Effector memory CD4-positive, alpha-beta T cell (primary cell): ENCODE measurements around the gene IGSF21.
"Not testable (repeated sequence)": the region's sequence is repeated elsewhere in the genome, so short reads cannot be mapped to it uniquely, and the experiment has no call there.

Experiments used
- DNase-seq, 3 donors: peaks; one replicate each; pipeline ENCODE4 v3.0.0-alpha.2; 2020
- H3K27ac ChIP-seq: 2 replicates; pipeline ENCODE4 v1.7.0; 2013; ENCODE audit warnings: mild to moderate bottlenecking, low read length, moderate library complexity; ENCODE audit not compliant: insufficient read depth, poor library complexity, severe bottlenecking
- H3K27me3 ChIP-seq: replicated peaks from 2 replicates; pipeline ENCODE4 v1.7.0; 2013; ENCODE audit warnings: mild to moderate bottlenecking, low read length; ENCODE audit not compliant: insufficient read depth, control insufficient read depth, poor library complexity, severe bottlenecking
- H3K36me3 ChIP-seq: 2 replicates; pipeline ENCODE4 v1.7.0; 2013; ENCODE audit warnings: mild to moderate bottlenecking, low read length, moderate library complexity; ENCODE audit not compliant: control insufficient read depth, insufficient read depth
- H3K4me1 ChIP-seq: 2 replicates; pipeline ENCODE4 v1.7.0; 2013; ENCODE audit warnings: low read length, mild to moderate bottlenecking; ENCODE audit not compliant: control insufficient read depth, insufficient read depth, poor library complexity, severe bottlenecking
- H3K4me3 ChIP-seq: 2 replicates; pipeline ENCODE4 v1.7.0; 2013; ENCODE audit warnings: low read length, low read depth, mild to moderate bottlenecking; ENCODE audit not compliant: insufficient read depth, poor library complexity, severe bottlenecking
- H3K9me3 ChIP-seq: 2 replicates; pipeline ENCODE4 v1.7.0; 2013; ENCODE audit warnings: mild to moderate bottlenecking, low read length, moderate library complexity; ENCODE audit not compliant: control insufficient read depth

Gene IGSF21

DNA sequence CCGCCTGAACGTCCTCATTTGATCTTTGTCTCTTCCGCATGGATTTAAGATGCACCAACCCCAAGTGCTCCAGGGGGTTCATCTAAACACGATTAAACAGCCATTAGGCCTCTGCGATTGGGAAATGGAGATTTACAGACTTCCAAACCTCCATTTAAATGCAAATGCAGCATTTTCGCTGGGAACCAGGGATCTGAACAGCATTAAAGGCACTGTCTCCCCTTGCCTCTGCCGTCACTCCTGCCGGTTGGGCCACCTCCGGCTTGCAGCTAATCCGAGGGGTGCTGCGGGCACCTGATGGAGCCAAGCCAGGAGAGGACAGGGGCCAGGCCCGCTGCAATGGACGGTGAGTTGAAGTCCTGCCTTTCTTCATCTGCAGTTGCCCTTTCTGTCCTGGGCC, 302.8 kb downstream of the IGSF21 start:
- Histone ChIP-seq H3K27me3 (no peaks in the 10 kb centered on the region), H3K4me1 (no peaks in the 10 kb centered on the region), H3K36me3 (no peaks in the 10 kb centered on the region), H3K9me3 (no peaks in the 10 kb centered on the region), H3K4me3 (no peak overlapping the region), H3K27ac (no peak overlapping the region)
- no peak for DNase-seq

DNA sequence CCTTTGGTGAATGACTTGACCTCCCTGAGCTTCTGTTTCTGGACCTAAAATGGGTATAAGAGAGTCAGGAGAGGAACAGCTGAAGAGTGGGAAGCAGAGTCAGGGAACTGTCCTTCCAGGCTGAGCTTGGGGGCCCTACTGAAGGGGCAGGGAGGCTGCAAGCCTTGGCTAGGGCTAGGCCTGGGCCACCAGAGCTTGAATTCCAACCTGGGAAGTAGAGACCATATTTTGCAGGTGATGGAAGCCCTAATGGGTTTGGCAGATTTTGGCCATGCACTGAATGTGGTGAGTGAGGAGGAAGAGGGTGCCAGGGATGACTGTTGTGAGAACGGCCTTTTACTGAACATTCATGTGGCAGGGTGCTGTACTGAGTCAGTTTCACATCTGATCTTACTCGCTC, 303.7 kb downstream of the IGSF21 start:
- Histone ChIP-seq H3K27me3 (no peaks in the 10 kb centered on the region), H3K9me3 (no peaks in the 10 kb centered on the region), H3K27ac (no peak overlapping the region), H3K36me3 (no peaks in the 10 kb centered on the region), H3K4me1 (no peaks in the 10 kb centered on the region), H3K4me3 (no peak overlapping the region)
- no peak for DNase-seq

DNA sequence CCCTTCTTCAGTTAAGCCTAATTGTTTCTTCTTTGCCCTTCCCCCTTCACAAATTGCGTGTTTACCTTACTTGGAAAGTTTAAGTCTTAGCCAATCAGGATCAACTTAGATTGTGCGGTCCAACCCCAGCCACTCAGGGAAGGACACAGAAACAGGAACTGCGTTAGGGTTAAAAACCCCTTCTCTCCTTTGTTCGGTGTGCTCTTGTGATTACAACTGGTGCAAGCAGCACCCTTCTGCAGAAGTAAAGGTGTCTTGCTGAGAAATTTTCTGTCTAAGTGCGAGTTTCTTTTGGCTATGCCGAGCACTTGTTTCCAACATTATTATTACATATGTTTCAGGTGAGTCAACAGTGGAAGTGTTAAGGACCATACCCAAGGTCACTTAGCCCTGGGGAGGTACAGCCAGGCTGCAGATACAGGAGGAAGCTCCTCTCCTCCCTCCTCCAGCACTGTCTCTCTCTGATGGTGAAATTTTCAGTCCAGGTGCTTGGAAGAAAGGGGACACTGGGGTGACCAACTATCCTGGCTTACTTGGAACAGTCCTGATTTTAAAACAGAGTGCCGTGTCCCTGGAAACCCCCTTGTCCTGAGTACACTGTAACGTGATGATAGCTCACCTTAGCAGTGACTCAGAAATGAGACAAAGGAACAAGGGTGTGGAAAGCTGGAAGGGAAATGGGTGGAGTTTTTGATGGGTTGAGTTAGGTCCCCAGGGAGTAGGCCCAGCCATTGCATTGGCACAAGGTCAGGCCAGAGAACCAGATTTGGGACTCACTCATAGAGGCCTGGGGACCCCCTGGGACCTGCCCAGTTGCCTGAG, 304.4 kb downstream of the IGSF21 start:
- Histone ChIP-seq H3K4me3 (no peak overlapping the region), H3K4me1 (no peaks in the 10 kb centered on the region), H3K27me3 (no peaks in the 10 kb centered on the region), H3K9me3 (no peaks in the 10 kb centered on the region), H3K27ac (no peak overlapping the region), H3K36me3 (no peaks in the 10 kb centered on the region)
- DNase-seq: no peak

DNA sequence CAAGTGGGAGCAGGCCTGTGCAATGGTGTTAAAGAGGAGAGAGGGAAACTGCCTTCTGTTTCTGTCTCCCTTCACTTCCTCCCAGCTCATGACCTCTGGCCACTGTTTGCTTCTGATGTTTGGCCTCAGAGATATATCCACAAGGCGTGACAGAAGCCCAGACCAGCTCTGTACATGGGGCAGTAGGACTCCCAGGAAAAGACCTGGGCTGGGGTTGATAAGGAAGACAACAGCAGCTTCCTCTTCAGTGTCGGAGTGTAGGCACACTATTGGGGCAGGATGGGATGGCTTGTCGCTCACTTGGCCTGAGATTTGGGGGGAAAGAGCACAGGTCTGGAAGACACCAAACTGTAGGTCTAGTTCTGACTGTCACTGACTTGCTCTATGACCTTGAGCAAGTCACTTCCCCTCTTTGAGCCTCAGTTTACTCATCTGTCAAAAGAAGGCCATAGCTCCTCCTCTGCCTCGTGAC, 305.3 kb downstream of the IGSF21 start:
- DNase-seq: no peak
- H3K27ac ChIP-seq: no peak overlapping the region
- no peak overlapping the region for H3K4me3 ChIP-seq
- H3K36me3 ChIP-seq: no peaks in the 10 kb centered on the region
- H3K9me3 ChIP-seq: no peaks in the 10 kb centered on the region
- no peaks in the 10 kb centered on the region for H3K27me3 ChIP-seq
- no peaks in the 10 kb centered on the region for H3K4me1 ChIP-seq

DNA sequence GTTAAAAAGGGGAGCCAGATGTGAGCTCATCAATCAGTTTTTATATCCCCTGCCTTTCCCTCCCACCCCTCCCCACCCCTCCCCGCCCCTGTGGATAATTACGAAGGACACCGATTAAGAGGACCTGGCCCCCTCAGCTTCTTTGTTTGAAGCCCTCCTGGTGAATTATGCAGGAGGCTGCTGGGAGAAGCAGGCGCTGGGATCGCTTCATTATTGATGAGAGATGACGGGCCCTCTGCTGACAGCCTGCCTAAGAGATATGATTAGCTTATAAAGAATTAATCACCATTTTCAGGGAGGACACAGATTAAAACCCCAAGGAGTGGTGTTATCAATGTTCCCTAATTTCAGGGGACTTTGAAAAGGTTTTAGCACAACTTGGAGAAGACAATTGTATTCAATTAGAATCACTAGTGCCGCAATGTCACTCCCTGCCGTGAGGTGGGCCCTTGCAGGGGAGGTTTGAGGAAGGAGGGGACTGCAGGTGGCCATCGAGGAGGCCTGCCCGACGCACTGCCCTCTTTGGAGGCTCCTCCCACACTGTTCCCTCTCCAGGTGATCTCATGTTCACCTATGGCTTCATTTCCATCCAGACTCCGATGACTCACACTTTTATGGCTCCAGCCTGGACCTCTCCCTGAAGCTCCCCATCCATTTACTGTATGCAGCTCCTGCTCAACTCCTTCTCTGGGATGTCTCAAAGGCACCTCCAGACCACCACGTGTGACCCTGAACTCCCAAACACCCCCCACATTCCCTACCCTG, 306.1 kb downstream of the IGSF21 start:
- H3K4me1 ChIP-seq: no peaks in the 10 kb centered on the region
- no peaks in the 10 kb centered on the region for H3K27me3 ChIP-seq
- no peak overlapping the region for H3K27ac ChIP-seq
- H3K4me3 ChIP-seq: no peak overlapping the region
- DNase-seq: no peak
- H3K36me3 ChIP-seq: no peaks in the 10 kb centered on the region
- no peaks in the 10 kb centered on the region for H3K9me3 ChIP-seq

DNA sequence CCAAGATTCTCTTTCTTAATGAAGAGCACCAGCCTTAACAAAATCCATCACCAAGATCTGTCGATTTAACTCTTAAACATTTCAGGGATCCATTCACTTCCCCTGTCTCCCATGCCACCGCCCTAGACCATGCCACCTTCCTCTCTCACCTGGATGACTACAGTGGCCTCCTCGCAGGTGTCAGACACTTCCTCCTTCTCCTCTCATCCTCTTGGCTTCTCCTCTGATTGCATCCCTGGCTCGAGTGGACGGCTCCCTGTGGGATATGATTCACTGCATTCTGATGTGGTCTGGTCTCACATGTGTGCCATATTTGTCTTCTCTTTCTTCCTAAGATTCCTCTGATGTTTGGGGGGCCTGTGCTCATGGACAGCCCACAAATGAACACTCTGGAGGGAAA, 306.7 kb downstream of the IGSF21 start:
- no peaks in the 10 kb centered on the region for H3K27me3 ChIP-seq
- no peak overlapping the region for H3K27ac ChIP-seq
- H3K9me3 ChIP-seq: no peaks in the 10 kb centered on the region
- H3K4me3 ChIP-seq: no peak overlapping the region
- no peaks in the 10 kb centered on the region for H3K36me3 ChIP-seq
- H3K4me1 ChIP-seq: no peaks in the 10 kb centered on the region
- DNase-seq: no peak

DNA sequence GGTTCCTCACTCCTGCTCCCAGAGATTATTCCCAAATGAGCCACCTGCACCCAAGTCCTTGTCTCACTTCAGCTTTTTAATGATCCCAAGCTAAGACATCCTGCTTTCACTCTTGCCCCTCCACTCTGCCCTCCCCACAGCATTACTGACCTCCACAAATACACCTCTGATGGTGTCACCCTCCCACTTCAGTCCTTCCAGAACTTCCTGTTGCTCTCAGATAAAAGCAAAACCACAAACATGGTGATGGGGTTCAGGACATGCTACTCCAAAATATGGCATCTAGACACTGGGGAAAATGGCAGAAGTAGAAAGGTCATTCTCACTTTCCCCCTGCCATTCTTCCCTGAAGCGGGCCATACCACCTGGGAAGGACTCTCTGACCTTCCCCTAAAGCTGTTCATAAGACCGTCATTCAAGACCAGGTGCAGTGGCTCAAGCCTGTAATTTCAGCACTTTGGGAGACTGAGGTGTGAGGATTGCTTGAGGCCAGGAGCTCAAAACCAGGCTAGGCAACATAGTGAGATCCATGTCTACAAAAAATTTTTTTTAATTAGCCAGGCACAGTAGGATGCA, 307.4 kb downstream of the IGSF21 start:
- Histone ChIP-seq H3K27me3 (no peaks in the 10 kb centered on the region), H3K9me3 (no peaks in the 10 kb centered on the region)

DNA sequence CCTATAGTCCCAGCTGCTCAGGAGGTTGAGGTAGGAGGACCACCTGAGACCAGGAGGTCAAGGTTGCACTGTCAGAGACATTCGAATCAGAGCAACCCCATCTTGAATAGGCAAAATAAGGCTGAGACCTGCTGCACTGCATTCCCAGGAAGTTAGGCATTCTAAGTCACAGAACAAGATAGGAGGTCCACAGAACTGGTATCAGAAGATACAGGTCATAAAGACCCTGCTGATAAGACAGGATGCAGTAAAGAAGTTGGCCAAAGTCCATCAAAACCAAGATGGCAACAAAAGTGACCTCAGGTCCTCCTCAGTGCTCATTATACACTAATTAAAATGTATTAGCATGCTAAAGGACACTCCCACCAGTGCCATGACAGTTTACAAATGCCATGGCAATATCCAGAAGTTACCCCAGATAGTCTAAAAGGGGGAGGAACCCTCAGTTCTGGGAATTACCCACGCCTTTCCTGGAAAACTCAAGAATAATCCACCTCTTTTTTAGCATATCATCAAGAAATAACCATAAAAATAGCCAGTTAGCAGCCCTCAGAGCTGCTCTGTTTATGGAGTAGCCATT, 307.9 kb downstream of the IGSF21 start:
- no peaks in the 10 kb centered on the region for H3K27me3 ChIP-seq
- H3K27ac ChIP-seq: no peak overlapping the region
- no peak overlapping the region for H3K4me3 ChIP-seq
- H3K9me3 ChIP-seq: no peaks in the 10 kb centered on the region
- no peaks in the 10 kb centered on the region for H3K36me3 ChIP-seq
- H3K4me1 ChIP-seq: no peaks in the 10 kb centered on the region
- DNase-seq: no peak

More for the DNA sequence above, 307.4 kb downstream of the IGSF21 start:
- Histone ChIP-seq H3K27ac (no peak overlapping the region), H3K36me3 (no peaks in the 10 kb centered on the region), H3K4me1 (no peaks in the 10 kb centered on the region), H3K4me3 (no peak overlapping the region)
- DNase-seq: no peak

DNA sequence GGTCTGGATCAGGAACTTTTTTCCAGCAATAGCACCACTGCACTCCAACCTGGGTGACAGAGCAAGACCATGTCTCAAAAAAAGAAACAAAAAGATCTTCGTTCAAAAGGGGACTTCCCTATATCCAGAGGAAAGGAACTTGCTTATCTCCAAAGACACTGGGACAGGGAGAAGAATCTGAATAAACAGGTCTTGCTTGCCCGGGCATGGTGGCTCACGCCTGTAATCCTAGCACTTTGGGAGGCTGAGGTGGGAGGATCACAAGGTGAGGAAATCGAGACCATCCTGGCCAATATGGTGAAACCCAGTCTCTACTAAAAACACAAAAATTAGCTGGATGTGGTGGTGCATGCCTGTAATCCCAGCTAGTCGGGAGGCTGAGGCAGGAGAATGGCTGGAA, 308.5 kb downstream of the IGSF21 start:
- H3K9me3 ChIP-seq, H3K4me3 ChIP-seq, H3K27me3 ChIP-seq, H3K27ac ChIP-seq, H3K36me3 ChIP-seq, DNase-seq, H3K4me1 ChIP-seq: not testable (repeated sequence)
